GM19463 (cell line): ENCODE measurements around the gene GPR180.

Source experiments
- ATAC-seq: cut with Tn5 transposase; IDR thresholded peaks from one replicate; pipeline ENCODE4 v1.9.1; 2021; ENCODE audit warnings: mild to moderate bottlenecking, moderate library complexity; ENCODE audit not compliant: unreplicated experiment

Gene GPR180

DNA sequence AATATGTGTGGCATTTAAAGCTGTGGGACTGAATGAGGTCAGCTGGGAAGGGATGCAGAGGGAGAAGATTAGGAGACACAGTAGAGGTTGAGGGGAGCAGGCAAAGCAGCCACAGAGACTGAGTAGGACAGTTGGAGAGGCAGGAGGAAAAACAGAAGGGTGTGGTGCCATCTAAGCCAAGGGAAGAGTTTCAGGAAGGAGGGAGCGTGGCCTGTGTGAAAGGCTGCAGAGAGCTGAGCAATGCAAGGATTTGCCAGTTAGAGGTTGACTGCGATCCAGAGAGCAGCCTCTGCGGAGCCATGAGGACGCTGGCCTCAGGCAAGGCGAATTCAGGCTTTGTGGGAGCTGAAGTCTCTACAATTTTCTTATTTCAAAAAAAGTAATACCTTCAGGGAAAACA, 81.8 kb downstream of the GPR180 start:
- no peak for ATAC-seq
